HepG2 (cell line): ENCODE measurements around the gene TCEAL8. TPM values are rescaled to one million over a fixed set of nuclear protein-coding genes. Genes with fewer than 3 reads are reported as not detected.

ENCODE experiments used
- ATAC-seq: fragments of 200-7000 bp; cut with Tn5 transposase; 3 replicates; pipeline ENCODE4 v1.9.1; 2020; ENCODE audit warnings: mild to moderate bottlenecking, moderate library complexity
- BruUV-seq: library from RNA; stranded (reverse); fragments of 400-500 nt; replicated peaks from 2 replicates; lab custom pipeline; 2021; lab: Mats Ljungman, UMichigan
- CTCF ChIA-PET: fragments of 300-600 bp; formaldehyde crosslinking; extraction: SDS; loops from one replicate; lab custom pipeline; 2021; ENCODE audit warnings: low total read pairs, inconsistent platforms, low intra/inter-chr PET ratio; lab: Yijun Ruan, JAX
- POLR2A ChIA-PET: fragments of 350-600 bp; sonication (Branson Sonifier 250); formaldehyde crosslinking; loops from one replicate; lab custom pipeline; 2020; ENCODE audit warnings: antibody characterized with exemption, inconsistent platforms; lab: Yijun Ruan, JAX
- DNase-seq: peaks from one replicate; pipeline ENCODE4 v3.0.0-alpha.2; 2015; ENCODE audit warnings: low spot score
- FAIRE-seq: peaks from 3 replicates; lab custom pipeline; 2011; peaks lifted over from hg19 to GRCh38; lab: Jason Lieb, UNC
- H2AFZ ChIP-seq: one replicate; pipeline ENCODE4 v1.6.1; 2011; ENCODE audit warnings: low read length, inconsistent platforms
- H3K27ac ChIP-seq: fragments of 300-600 bp; 3 replicates; pipeline ENCODE4 v1.8.0; 2011; ENCODE audit warnings: mixed run types, mild to moderate bottlenecking, mixed read lengths, low read length, inconsistent platforms; ENCODE audit not compliant: insufficient read depth; ENCODE audit errors: extremely low read length
- H3K27me3 ChIP-seq, 2 experiments: fragments of 200-600 bp in 1 of 2; 2 replicates in 1 of 2; 3 replicates in 1 of 2; pipeline versions ENCODE4 v1.6.0 to v1.8.0; 2011; ENCODE audit warnings: low read length in 2 of 2, mild to moderate bottlenecking in 2 of 2, moderate library complexity in 2 of 2, inconsistent platforms in 1 of 2; ENCODE audit not compliant: insufficient read depth in 2 of 2, control insufficient read depth in 1 of 2
- H3K36me3 ChIP-seq, 2 experiments: fragments of 200-600 bp in 1 of 2; replicated peaks in 1 of 2; 2 replicates in 1 of 2; 3 replicates in 1 of 2; pipeline versions ENCODE4 v1.5.1 to v1.8.0; 2011; ENCODE audit warnings: low read length in 2 of 2, inconsistent platforms in 1 of 2; ENCODE audit not compliant: insufficient read depth in 2 of 2, control insufficient read depth in 1 of 2
- H3K4me1 ChIP-seq: 2 replicates; pipeline ENCODE4 v1.5.1; 2012; ENCODE audit warnings: low read length, inconsistent platforms; ENCODE audit not compliant: insufficient read depth
- H3K4me2 ChIP-seq: 2 replicates; pipeline ENCODE4 v1.6.0; 2011; ENCODE audit warnings: low read depth, low read length, inconsistent platforms
- H3K4me3 ChIP-seq, 3 experiments: fragments of 200-600 bp in 1 of 3; sonication (generic), shearing (Covaris generic) in 1 of 3; replicated peaks in 1 of 3; 2 replicates each; pipeline ENCODE4 v1.5.1; 2011 to 2016; ENCODE audit warnings: low read length in 3 of 3, inconsistent platforms in 2 of 3, low read depth in 2 of 3, mild to moderate bottlenecking in 2 of 3, control low read depth in 1 of 3, mixed read lengths in 1 of 3; ENCODE audit not compliant: insufficient read depth in 1 of 3
- H3K79me2 ChIP-seq: one replicate; pipeline ENCODE4 v1.6.1; 2011; ENCODE audit warnings: low read length, inconsistent platforms; ENCODE audit not compliant: insufficient read depth
- H3K9ac ChIP-seq: 2 replicates; pipeline ENCODE4 v1.6.0; 2011; ENCODE audit warnings: mild to moderate bottlenecking, low read depth, low read length, inconsistent platforms; ENCODE audit not compliant: insufficient read depth
- H3K9me3 ChIP-seq: 2 replicates; pipeline ENCODE4 v1.5.1; 2012; ENCODE audit warnings: mild to moderate bottlenecking, low read length
- H4K20me1 ChIP-seq: 2 replicates; pipeline ENCODE4 v1.6.0; 2011; ENCODE audit warnings: inconsistent platforms, mild to moderate bottlenecking, low read length, moderate library complexity; ENCODE audit not compliant: insufficient read depth
- CBX5 ChIP-seq: sonication (generic); formaldehyde crosslinking; IDR thresholded peaks from 2 replicates; pipeline ENCODE4 v1.4.0; 2020; ENCODE audit warnings: missing genetic modification reagents, borderline replicate concordance
- CREBL2 ChIP-seq: sonication (generic); formaldehyde crosslinking; IDR thresholded peaks from 2 replicates; pipeline ENCODE4 v1.8.1; 2023; ENCODE audit warnings: missing genetic modification reagents, mild to moderate bottlenecking, borderline replicate concordance
- CREM ChIP-seq, 2 experiments: sonication (generic) in 1 of 2; formaldehyde crosslinking in 1 of 2; IDR thresholded peaks; 2 replicates each; pipeline versions ENCODE4 v1.4.0 to v1.6.1; 2016 to 2020; ENCODE audit warnings: antibody characterized with exemption in 1 of 2, mild to moderate bottlenecking in 1 of 2, missing genetic modification reagents in 1 of 2
- GRHL1 ChIP-seq: sonication (generic); formaldehyde crosslinking; conservative IDR thresholded peaks from 2 replicates; pipeline ENCODE4 v1.8.0; 2022; ENCODE audit warnings: missing genetic modification reagents
- KDM5A ChIP-seq: fragments of 200-600 bp; sonication (generic); IDR thresholded peaks from 2 replicates; pipeline ENCODE4 v1.7.0; 2018; ENCODE audit warnings: antibody characterized with exemption, mild to moderate bottlenecking, low read length, borderline replicate concordance
- NFE2 ChIP-seq: sonication (generic); formaldehyde crosslinking; IDR thresholded peaks from 2 replicates; pipeline ENCODE4 v1.4.0; 2020; ENCODE audit warnings: missing genetic modification reagents
- NKX3-1 ChIP-seq: sonication (generic); formaldehyde crosslinking; IDR thresholded peaks from 2 replicates; pipeline ENCODE4 v1.5.0; 2020; ENCODE audit warnings: missing genetic modification reagents
- YEATS2 ChIP-seq: sonication (generic); formaldehyde crosslinking; IDR thresholded peaks from 2 replicates; pipeline ENCODE4 v1.4.0; 2020; ENCODE audit warnings: missing genetic modification reagents, borderline replicate concordance
- ZNF562 ChIP-seq: sonication (generic); formaldehyde crosslinking; IDR thresholded peaks from 2 replicates; pipeline ENCODE4 v1.8.0; 2022; ENCODE audit warnings: missing genetic modification reagents, borderline replicate concordance
- WGBS: methylation state at CpG from one replicate; pipeline ENCODE4 v1.1.6; 2017; ENCODE audit warnings: low lambda C conversion rate; 5-methylcytosine and 5-hydroxymethylcytosine counted together
- in situ Hi-C: cut with HindIII; loops from 2 replicates; pipeline ENCODE4 v1.10.0; 2017; ENCODE audit warnings: low pct_unique_long_range_greater_than_20kb; ENCODE audit not compliant: extremely low pct_ligation_motif_present
- intact Hi-C: fragments of 100-400 bp; cut with micrococcal nuclease; formaldehyde crosslinking; loops from one replicate; pipeline ENCODE4 v1.10.0; 2022; ENCODE audit not compliant: unreplicated experiment
- polyA plus RNA-seq, 8 experiments: library from polyadenylated mRNA; depleted of rRNA in 3 of 8; stranded (reverse) in 7 of 8; unstranded in 1 of 8; fragments of >200 nt; fragmentation: Illumina TruSeq in 4 of 8; extraction: Trizol in 4 of 8; gene quantifications; 2 replicates each; pipeline versions ENCODE4 v1.2.1 to v1.2.3, GENCODE V29; 2011 to 2016; ENCODE audit warnings: low read depth in 4 of 8, missing spikeins in 1 of 8, mixed read lengths in 1 of 8; ENCODE audit not compliant: insufficient read depth in 1 of 8
- total RNA-seq, 5 experiments: library from RNA; depleted of rRNA; stranded (reverse); fragments of >200 nt; fragmentation: Illumina TruSeq; extraction: Trizol; gene quantifications; 2 replicates each; pipeline ENCODE4 v1.2.3, GENCODE V29; 2016; ENCODE audit warnings: low read depth in 1 of 5

Gene TCEAL8
- total and polyA plus RNA-seq, 2 of the 13 experiments (the other 11 are each of a cell fraction or from before 2014, with no cell fraction given): 20.0 to 40.8 TPM

DNA sequence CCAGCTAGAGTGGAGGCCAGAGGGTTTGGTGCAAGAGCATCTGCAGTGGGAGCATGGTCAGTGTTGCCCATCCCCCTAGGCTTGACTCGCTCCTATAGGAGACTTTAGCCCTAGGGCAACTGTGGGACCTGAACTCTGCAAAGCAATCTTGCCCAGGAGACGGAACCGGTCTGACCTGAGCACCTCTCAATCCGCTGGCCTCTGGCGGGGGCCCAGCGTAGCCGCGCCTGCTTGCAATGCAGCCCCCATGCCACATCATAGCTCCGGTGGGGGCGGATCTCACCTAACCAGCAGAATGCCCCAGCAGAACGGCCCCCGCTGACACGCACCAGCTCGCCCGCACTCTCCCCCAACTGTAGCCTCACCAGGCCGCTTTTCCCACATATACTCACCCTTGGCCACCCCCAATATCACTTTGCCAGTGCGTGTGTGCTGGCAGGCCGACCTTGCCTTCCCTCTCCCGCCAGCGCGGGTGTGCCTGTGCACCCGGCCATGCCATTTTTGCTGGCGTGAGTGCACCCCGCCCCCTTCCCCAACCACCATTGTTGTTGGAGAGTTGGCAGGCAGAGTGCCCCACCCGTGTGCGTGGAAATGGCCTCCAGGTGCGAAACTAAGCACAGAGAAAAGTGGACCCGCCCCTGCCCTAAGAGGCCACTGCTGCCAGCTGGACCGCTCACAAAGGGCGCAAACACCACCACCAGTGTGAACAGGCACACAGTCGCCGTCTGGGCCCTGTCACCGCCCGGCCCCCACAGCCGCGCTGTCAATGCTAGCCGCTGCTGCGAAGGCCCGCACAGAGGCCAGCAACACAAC lies 34.2 kb downstream of the TCEAL8 start:
- Histone ChIP-seq H3K4me3 (no peak overlapping the region), H3K9ac (no peak overlapping the region), H3K4me2 (no peak overlapping the region), H4K20me1 (no peaks in the 10 kb centered on the region), H3K27ac (no peak overlapping the region), H3K4me1 (no peaks in the 10 kb centered on the region), H3K79me2 (no peaks in the 10 kb centered on the region), H3K36me3 (no peaks in the 10 kb centered on the region), H3K9me3 (no peaks in the 10 kb centered on the region), H3K27me3 (no peaks in the 10 kb centered on the region), H2AFZ (no peak overlapping the region)
- in situ Hi-C loops (loop anchor here (25.0 kb wide), 1 partner anchor 242 kb away; no protein-coding TSS in a partner anchor), intact Hi-C loops (no loop called here)
- 80% methylated on average over 5 of the region's 39 CpGs for WGBS
- ChIA-PET CTCF (no interaction called here), POLR2A (no interaction called here)
- BruUV-seq: no TSS peak
- no peak for DNase-seq
- TF ChIP-seq CREM (IDR thresholded peaks at IDR 0.05) (no peak), CREM (CRISPR knock-in tag; IDR thresholded peaks at IDR 0.05) (no peak), CREBL2 (CRISPR knock-in tag) (no peak), CBX5 (CRISPR knock-in tag) (no peak), ZNF562 (CRISPR knock-in tag) (no peak)
- no peak for FAIRE-seq
- ATAC-seq: no peak

DNA sequence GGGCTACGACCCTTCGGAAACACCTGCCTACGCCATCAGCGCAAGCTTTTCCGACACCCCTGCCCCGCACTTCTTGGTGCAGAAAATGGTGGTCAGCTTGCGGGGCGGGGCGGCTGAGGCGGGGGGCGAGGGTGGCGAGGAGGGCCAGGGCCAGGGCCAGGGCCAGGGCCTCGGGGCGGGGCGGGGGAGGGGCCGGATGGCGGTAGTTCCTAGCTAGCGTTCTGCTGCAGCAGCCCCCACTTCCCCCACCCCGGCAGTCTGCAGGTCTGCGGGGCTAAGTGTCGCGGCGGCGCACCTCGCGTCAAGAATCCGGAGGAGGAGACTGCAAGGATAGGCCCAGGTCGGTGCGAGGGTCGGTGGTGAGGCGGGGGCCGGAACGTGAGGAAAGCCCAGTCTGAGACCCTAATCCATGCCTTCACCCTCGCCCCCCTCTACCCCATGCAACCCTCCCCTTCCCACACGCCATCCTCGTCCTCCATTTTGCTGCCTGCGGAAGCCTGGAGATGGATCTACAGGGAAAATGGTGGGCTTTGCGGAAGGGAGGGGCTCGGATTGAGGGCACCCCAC lies 39.4 kb downstream of the TCEAL8 start:
- H3K4me2 ChIP-seq: no peak overlapping the region
- DNase-seq (no peak), FAIRE-seq (no peak), ATAC-seq (no peak)
- no peaks in the 10 kb centered on the region for H4K20me1 ChIP-seq
- ChIA-PET CTCF (no interaction called here), POLR2A (no interaction called here)
- H3K4me3 ChIP-seq: no peak overlapping the region
- no peak overlapping the region for H3K27ac ChIP-seq
- in situ Hi-C loops (loop anchor here (25.0 kb wide), 1 partner anchor 247 kb away; no protein-coding TSS in a partner anchor), intact Hi-C loops (no loop called here)
- H3K9me3 ChIP-seq: no peaks in the 10 kb centered on the region
- WGBS: 91% methylated on average over 31 of the region's 39 CpGs
- no peaks in the 10 kb centered on the region for H3K4me1 ChIP-seq
- H2AFZ ChIP-seq: no peak overlapping the region
- no peaks in the 10 kb centered on the region for H3K36me3 ChIP-seq
- no peak overlapping the region for H3K9ac ChIP-seq
- H3K79me2 ChIP-seq: no peaks in the 10 kb centered on the region
- BruUV-seq: no TSS peak
- TF ChIP-seq KDM5A (no peak), YEATS2 (no peak), GRHL1 (CRISPR knock-in tag) (no peak), NFE2 (CRISPR knock-in tag) (no peak), NKX3-1 (CRISPR knock-in tag) (no peak)
- no peaks in the 10 kb centered on the region for H3K27me3 ChIP-seq
